Measurements from ENCODE around the gene PRSS23.
"Not testable (repeated sequence)": the region's sequence is repeated elsewhere in the genome, so short reads cannot be mapped to it uniquely, and the experiment has no call there.

Gene PRSS23

GRCh38 chr11:86800076-86800959, at the start of gene PRSS23:
Gene PRSS23 (plus strand): TSS chr11:86800542. CDS start chr11:86807644, 7,102 bp downstream.
- DNase-seq (ENCODE audit: low read depth) = no peak

GRCh38 chr11:86753459-86753858, 46.9 kb upstream of the PRSS23 start:
- no peak for DNase-seq (ENCODE audit: low read depth)

- no peak for DNase-seq (ENCODE audit: low read depth)
Observed at GRCh38 chr11:86755146-86755545, 45.2 kb upstream of the PRSS23 start.

GRCh38 chr11:86758171-86758570, 42.2 kb upstream of the PRSS23 start:
- DNase-seq (ENCODE audit: low read depth) = no peak

- DNase-seq (ENCODE audit: low read depth) = no peak
Observed at GRCh38 chr11:86760577-86760976, 39.8 kb upstream of the PRSS23 start.

GRCh38 chr11:86761978-86762377, 38.4 kb upstream of the PRSS23 start:
- no peak for DNase-seq (ENCODE audit: low read depth)

GRCh38 chr11:86765203-86765602, 35.1 kb upstream of the PRSS23 start:
- DNase-seq (ENCODE audit: low read depth) = no peak

- DNase-seq (ENCODE audit: low read depth) = no peak
Observed at GRCh38 chr11:86765878-86766277, 34.5 kb upstream of the PRSS23 start.

- no peak for DNase-seq (ENCODE audit: low read depth)
Observed at GRCh38 chr11:86769219-86769618, 31.1 kb upstream of the PRSS23 start.

GRCh38 chr11:86770473-86771027, 29.8 kb upstream of the PRSS23 start:
- not testable (repeated sequence) for DNase-seq (ENCODE audit: low read depth)

GRCh38 chr11:86772999-86773398, 27.3 kb upstream of the PRSS23 start:
- no peak for DNase-seq (ENCODE audit: low read depth)

- DNase-seq (ENCODE audit: low read depth) = no peak
Observed at GRCh38 chr11:86773513-86774252, 26.7 kb upstream of the PRSS23 start.

GRCh38 chr11:86774417-86774816, 25.9 kb upstream of the PRSS23 start:
- no peak for DNase-seq (ENCODE audit: low read depth)

GRCh38 chr11:86775361-86775760, 25.0 kb upstream of the PRSS23 start:
- no peak for DNase-seq (ENCODE audit: low read depth)

GRCh38 chr11:86781546-86781945, 18.8 kb upstream of the PRSS23 start:
- no peak for DNase-seq (ENCODE audit: low read depth)

GRCh38 chr11:86782742-86783141, 17.6 kb upstream of the PRSS23 start:
- DNase-seq (ENCODE audit: low read depth) = no peak

- DNase-seq (ENCODE audit: low read depth) = no peak
Observed at GRCh38 chr11:86783661-86784060, 16.7 kb upstream of the PRSS23 start.

- DNase-seq (ENCODE audit: low read depth) = no peak
Observed at GRCh38 chr11:86784241-86784681, 16.1 kb upstream of the PRSS23 start.

GRCh38 chr11:86785576-86785975, 14.8 kb upstream of the PRSS23 start:
- DNase-seq (ENCODE audit: low read depth) = no peak

- no peak for DNase-seq (ENCODE audit: low read depth)
Observed at GRCh38 chr11:86787018-86787536, 13.3 kb upstream of the PRSS23 start.

- DNase-seq (ENCODE audit: low read depth) = no peak
Observed at GRCh38 chr11:86787656-86788055, 12.7 kb upstream of the PRSS23 start.

- no peak for DNase-seq (ENCODE audit: low read depth)
Observed at GRCh38 chr11:86790195-86790725, 10.1 kb upstream of the PRSS23 start.

All from activated T-helper 9 cell treated with anti-CD3 and anti-CD28 coated beads, Interleukin-2, amount 50 U/mL, for 16 hours (primary cell).